Measurements from ENCODE around the gene CCDC158.

Gene CCDC158

DNA sequence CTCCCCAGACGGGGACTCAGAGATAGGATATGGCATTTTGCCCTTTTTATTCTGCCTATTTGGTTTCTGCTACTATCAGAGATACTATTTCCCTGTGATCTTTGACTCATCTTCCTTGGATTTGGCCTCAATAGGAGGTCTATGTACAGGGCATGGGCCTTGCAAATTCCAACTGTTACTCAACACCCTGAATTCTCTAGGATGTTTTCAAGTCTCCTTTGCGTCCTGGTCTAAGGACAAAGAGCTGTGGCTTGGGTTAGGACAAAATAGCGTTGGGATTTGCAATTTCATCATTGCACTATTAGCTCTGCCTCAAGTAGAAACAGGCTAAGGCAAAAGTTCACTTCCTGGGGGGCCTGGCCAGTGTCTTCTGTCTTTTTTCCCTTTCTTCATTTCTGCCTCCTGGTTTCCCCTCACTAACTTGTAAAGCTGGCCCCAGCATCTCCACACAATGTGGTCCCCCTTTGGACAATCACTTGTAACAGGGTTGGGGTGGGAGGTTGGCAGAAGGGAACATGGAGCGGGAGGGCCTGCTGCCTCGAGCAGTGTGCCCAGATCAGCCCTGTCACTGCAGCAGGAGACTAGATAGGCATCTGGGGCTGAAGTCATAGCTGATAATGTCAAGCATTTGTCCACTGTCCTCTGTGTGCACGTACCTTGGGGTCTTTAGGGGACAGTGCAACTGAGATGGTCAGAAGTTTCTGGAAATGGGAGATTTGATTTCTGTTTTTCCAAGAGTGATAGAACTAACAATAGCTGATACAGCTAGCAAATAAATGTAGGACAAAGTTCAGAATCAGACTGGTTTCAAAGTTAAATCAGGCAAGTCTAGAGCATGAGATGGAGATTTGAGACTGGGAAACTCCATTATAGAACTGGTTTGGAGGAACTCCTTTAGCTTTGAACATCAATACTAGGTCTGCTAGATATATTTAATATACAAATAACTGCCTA lies 140.2 kb downstream of the CCDC158 start:
- DNase-seq (ENCODE audit: low spot score): no peak

DNA sequence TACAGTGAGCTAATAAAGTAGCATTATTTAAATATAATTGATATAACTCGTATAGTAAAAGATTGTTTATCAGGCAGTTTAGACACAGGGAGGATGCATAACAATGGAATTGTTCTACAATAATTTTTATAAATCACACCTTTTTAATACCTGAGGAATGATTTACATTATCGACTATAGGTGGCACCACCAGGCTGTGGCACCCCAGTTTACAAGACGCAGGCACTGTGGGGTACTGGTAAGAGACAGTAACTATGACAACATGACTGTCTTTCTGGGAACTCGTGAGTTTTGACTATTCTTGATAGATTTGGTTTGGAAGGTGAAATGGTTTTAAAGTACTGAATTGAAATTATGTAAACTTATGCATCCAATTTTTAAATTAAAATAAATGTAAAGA lies 141.5 kb downstream of the CCDC158 start:
- no peak for DNase-seq (ENCODE audit: low spot score)

DNA sequence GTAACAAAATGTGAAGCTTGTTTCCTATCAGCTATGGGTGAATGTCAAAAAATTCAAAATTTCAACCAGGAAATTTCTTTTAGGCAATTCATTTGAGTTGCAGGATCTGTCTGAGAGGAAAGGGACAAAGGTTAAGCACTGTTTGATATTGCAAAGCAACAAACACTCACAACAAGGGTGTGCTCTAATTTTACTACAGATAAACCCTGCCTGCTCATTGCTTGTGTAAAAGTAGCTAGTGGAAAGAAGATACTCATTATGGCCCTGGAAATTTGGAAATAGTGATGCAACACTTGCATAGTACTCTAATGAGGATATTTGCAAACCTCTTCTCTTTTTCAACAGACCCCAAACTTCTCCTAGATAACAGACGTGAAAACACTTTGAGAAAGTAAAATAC lies 142.4 kb downstream of the CCDC158 start:
- DNase-seq (ENCODE audit: low spot score): no peak

DNA sequence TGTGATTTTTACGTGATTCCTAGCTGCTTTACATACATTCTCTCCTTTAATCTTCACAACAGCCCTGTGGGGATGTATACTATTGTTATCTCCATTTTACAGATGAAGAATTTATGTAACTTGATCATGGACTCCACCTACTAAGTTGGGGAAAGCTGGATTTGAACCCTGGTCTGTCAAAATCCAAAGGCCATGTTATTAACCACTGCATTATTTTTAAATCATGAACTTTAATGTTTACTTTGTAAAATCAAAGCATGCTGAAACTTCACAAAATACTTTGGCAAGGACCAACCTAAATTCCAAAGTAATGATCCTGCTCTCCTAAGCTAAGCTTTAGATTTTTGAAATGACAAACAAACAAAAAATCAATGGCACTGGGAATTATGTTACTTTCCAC lies 143.3 kb downstream of the CCDC158 start:
- no peak for DNase-seq (ENCODE audit: low spot score)

DNA sequence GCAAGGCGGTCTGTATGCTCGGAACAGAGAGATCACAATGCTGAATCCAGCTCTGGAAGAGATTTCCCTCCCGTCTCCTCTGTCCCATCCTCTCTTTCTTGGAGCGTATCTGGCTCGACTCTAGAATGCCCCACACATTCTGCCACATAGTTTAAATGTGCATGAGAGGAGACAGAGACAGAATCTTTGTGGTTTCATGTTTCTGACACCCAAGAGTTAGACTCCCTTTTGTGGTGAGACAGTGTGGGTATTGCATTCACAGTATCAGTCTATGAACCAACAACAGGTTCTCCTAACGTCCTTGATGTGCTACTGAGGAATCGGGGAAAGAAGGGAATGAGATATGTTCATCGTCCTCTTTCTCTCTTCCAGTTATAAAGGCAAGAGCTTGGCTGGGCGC lies 144.1 kb downstream of the CCDC158 start:
- no peak for DNase-seq (ENCODE audit: low spot score)

DNA sequence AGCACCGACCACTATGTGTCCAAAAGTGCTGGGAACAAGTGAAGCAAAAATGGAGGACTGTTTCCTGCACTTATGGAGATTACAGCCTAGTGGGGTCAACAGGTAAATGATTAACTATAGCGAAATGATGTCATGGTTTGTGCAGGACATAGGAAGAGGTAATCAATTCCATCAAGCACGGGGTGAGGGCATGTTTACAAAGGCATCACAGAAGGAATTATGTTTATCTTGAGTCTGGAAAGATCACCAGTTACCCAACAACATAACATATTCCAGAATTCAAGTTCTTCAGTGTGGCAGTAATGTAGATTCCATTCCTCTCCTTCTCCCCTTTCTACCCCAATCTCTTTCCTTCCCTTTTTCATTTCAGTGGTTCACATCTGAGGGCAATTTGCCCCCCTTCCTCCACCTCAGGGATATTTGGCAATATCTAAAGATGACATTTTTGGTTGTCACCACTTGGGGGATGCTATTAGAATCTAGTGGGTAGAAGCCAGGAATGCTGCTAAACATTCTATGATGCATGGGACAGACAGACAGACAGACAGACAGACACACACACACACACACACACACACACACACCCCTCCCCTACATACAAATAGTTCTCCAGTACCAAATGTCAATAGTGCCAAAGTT lies 145.3 kb downstream of the CCDC158 start:
- no peak for DNase-seq (ENCODE audit: low spot score)

DNA sequence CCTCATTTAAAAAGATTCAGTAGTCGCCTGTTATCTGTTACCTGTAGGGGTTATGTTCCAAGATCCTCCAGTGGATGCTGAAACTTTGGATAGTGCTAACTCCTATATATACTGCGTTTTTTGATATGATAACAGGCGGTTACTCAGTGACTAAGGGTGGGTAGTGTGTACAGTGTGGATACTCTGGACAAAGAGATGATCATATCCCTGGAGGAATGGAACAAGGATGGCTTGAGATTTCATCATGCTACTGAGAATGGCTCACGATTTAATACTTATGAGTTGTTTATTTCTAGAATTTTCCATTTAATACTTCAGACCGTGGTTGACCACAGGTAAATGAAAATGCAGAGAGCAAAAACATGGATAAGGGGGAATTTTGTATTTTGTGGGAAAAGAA lies 147.9 kb downstream of the CCDC158 start:
- no peak for DNase-seq (ENCODE audit: low spot score)

DNA sequence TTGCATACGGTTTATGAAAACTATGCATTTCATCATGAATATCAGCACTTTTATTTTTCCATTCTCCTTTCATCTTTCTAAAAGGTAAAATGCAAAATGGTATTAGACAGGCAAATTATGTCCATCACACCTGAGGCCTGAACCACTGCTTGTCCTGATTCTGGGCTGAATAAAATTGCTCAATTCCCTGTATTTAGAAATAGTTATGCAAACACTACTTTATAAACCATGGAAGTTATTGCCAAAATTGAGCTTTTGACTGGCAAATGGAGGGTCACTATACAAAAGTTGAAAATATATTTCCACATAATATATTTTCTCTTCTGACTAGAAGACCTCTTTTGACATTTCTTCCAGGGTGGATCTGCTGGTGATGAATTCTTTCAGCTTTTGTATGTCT lies 148.4 kb downstream of the CCDC158 start:
- DNase-seq (ENCODE audit: low spot score): no peak

DNA sequence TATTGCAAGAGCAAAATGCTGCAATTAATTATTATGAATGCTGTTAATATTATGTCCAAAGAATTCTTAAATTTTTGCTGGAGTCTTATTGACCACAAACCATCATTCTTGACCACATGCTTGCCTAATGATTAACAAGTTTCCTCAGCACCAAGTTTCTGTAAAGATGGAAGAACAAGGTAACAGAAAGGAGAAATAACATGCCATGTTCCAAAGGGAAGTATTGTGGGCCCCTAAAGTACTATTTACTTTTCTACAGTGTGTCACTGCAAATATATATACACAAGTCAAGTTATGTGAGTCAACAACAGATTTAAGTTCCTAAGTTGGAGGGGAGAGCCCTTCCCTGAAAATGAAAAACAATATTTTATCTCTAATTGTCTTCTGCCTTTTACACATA lies 148.9 kb downstream of the CCDC158 start:
- DNase-seq (ENCODE audit: low spot score): peak; percentile 33

DNA sequence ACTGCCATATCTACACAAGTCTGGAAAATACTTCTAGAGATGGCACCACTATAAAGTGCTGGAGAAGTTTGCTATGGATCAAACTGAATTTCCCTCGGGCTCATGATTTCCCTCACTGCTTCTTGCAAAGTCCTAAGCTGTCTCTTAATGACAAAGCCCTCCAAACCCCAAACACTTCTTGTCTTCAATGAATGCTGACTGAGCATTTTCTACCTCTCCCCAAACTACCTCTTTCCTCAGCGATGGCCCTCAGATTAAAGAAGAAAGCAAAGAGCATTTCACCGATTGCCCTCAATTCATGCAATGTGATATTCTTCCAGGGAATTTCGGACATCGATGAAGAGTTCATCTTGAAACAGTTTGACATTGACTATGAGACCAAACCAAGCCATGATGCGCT lies 149.7 kb downstream of the CCDC158 start:
- no peak for DNase-seq (ENCODE audit: low spot score)

DNA sequence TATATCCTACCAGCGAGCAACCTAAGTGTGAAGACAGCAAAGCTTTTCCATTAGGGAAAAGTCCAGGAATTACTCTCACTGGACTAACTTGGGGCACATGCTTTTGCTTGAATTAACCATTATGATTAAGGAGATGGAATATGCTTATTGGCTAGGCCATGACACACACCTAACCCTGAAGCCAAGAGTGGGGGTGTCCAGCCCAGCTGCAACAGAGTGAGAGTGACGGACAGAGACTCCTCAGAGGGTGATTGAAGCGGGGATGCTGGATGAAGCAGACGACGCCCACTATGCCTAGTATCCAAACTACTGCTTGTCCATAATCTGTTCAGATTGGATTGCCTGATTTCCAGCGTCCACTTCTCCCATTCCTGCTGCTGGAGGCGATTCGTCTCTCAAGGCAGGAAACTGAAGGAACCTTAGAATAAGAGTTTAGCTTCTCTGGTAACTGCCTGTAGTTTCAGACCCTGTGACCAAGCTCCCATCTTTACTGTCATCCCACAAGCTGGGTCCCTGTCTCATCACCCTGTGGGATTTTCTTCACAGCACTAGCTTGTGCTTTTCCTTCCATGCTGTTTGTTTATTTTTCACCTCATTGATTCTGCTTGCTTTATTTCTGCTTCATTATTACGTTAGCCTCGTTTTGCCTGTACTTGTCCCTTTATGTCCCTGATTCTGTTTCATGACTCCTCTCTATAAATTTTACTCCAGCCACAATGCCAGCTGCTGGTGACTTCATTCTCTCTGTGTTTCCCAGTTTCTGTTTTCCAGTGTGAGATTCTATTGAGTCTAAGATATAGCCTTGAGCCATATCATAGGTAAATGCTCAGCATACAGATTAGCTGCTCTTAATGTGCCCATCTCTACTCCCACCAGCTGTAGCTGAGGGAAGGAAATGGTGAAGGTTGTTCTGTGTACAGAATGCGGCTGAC lies 150.4 kb downstream of the CCDC158 start:
- DNase-seq (ENCODE audit: low spot score): no peak

DNA sequence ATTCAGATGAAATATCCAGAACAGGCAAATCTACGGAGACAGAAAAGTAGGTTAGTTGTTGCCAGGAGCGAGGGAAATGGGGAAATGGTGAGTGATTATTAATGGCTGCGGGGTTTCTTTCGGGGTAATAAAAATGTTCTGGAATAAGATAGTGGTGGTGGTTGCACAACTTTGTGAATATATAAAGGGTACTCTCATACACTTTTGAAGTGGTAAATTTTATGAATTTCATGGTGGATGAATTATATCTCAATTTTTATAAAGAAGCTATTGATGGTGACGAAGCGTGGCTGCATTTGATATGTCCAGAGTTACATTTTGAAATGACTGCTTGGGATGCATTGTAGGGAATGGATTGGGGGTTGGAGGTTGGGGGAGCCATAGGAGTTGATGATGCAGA lies 153.1 kb downstream of the CCDC158 start:
- DNase-seq (ENCODE audit: low spot score): no peak

DNA sequence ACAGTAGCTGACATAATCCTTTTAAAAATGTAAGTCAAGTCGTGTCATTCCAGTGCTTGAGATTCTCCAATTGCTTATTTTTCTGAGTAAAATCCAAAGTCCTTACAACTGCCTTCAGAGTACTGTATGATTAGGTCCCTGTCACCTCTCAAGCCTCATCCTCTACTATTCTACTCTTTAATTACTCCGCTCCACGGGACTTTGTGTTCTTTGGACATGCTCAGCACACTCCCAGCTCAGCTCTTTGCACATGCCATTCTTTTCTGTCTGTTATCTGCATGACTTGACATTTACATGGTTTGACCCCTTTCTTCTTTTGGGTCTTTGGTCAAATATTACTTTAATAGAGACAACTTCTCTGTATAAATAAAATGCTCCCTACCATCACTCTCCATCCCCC lies 154.3 kb downstream of the CCDC158 start:
- no peak for DNase-seq (ENCODE audit: low spot score)

DNA sequence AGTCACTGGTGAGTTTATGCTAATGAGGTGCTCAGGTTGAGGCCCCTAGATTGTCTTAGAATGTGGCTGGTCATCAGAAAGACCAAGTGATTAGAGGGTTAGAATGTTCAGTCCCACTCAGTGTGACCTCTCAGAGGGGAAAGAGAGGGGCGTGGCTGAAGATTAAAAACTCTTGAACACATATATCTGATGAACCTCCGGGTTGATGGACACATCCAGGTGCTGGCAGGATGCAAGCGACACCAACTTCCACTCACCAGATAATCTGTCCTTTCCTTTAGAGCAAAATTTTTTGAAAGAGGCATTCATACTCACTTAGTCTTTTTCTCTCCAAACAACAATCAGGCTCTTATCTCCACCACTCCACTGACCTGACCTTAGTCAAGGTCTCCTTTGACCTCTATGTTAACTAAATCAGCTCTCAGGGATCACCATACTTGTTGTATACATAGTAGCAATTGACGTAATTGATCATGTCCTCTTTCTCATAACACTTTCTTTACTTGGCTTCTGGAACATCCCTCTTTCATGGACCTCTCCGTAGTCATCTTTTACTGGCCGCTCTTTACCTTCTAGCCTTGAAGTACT lies 155.2 kb downstream of the CCDC158 start:
- DNase-seq (ENCODE audit: low spot score): no peak
